ENCODE results near the gene MAP6D1. TPM values are rescaled to one million over a fixed set of nuclear protein-coding genes. Genes with fewer than 3 reads are reported as not detected.

The MAP6D1 gene
- total RNA-seq, 2 experiments from 2014 or later = 0.88 to 1.1 TPM

DNA sequence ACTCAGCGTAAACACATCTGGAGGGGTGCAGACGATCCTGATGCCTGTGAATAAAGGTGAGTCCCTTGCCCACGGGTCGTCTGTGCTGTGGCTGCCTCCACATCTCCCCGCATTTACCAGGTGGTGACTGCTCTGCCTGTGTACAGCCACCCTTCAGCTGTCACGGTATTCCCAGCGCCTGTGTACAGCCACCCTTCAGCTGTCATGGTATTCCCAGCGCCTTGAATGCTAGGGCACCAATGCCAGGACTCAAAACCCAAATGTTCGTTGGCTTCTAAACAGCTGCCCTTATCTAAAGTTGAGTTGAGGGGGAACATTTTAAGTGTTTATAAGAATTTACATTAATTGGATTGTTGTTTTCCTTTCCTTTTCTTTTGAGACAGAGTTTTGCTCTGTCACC, 27.4 kb downstream of the MAP6D1 start:
- Histone ChIP-seq H3K27ac (ENCODE audit: low read depth, low read length, poor library complexity, severe bottlenecking) (no peak overlapping the region), H3K4me3 (ENCODE audit: low read depth, low read length, poor library complexity, severe bottlenecking) (no peak overlapping the region), H3K4me2 (ENCODE audit: low read length) (no peak overlapping the region), H3K36me3 (ENCODE audit: insufficient read depth, low read length) (peaks cover 96% of the 10 kb centered on the region), H3K79me2 (ENCODE audit: insufficient read depth, low read depth, low read length) (no peaks in the 10 kb centered on the region), H4K20me1 (ENCODE audit: insufficient read depth, low read length) (no peaks in the 10 kb centered on the region), H3K9me2 (ENCODE audit: insufficient read depth, low read length) (no peaks in the 10 kb centered on the region), H2AFZ (ENCODE audit: low read length) (no peak overlapping the region), H3K4me1 (ENCODE audit: insufficient read depth, low read length, poor library complexity, severe bottlenecking) (no peaks in the 10 kb centered on the region), H3K9me3 (ENCODE audit: low read length) (no peaks in the 10 kb centered on the region)
- intact Hi-C loops (cut with micrococcal nuclease; ENCODE audit: unreplicated experiment) = no loop called here
- ChIA-PET CTCF (ENCODE audit: unreplicated experiment) (no interaction called here), POLR2A (no interaction called here)
- no TSS peak for BruUV-seq (replicated peaks)
- no peak for DNase-seq (ENCODE audit: low spot score)
- TF ChIP-seq, protein P1, sequence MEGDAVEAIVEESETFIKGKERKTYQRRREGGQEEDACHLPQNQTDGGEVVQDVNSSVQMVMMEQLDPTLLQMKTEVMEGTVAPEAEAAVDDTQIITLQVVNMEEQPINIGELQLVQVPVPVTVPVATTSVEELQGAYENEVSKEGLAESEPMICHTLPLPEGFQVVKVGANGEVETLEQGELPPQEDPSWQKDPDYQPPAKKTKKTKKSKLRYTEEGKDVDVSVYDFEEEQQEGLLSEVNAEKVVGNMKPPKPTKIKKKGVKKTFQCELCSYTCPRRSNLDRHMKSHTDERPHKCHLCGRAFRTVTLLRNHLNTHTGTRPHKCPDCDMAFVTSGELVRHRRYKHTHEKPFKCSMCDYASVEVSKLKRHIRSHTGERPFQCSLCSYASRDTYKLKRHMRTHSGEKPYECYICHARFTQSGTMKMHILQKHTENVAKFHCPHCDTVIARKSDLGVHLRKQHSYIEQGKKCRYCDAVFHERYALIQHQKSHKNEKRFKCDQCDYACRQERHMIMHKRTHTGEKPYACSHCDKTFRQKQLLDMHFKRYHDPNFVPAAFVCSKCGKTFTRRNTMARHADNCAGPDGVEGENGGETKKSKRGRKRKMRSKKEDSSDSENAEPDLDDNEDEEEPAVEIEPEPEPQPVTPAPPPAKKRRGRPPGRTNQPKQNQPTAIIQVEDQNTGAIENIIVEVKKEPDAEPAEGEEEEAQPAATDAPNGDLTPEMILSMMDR (conservative IDR thresholded peaks at IDR 0.05; ENCODE audit: low read length) = no peak
- no peak for TF ChIP-seq EZH2phosphoT487 (IDR thresholded peaks at IDR 0.05; ENCODE audit: borderline replicate concordance, low read depth, low read length)

DNA sequence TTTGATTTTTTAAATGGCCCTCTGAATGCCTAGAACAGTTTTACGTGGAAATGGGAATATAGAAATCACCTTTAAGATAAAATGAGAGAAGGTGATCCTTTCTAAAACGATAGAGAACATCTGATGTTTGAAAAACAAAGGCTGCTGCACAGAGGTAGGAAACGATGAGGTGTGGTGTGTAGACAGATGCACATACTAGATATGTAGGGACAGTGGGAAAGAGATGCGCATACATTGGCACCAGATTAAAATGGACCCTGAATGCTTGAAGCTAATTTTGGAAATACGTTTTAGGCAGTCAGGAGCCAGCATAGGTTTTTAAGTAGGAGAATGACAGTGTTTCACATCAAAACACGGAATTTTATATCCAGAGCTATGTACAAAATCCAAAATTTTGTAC, 29.0 kb downstream of the MAP6D1 start:
- TF ChIP-seq EZH2phosphoT487 (IDR thresholded peaks at IDR 0.05; ENCODE audit: borderline replicate concordance, low read depth, low read length) = no peak
- TF ChIP-seq, protein P1 (conservative IDR thresholded peaks at IDR 0.05; ENCODE audit: low read length) = no peak
- Histone ChIP-seq H3K4me3 (ENCODE audit: low read depth, low read length, poor library complexity, severe bottlenecking) (no peak overlapping the region), H3K36me3 (ENCODE audit: insufficient read depth, low read length) (peaks cover 96% of the 10 kb centered on the region), H3K27ac (ENCODE audit: low read depth, low read length, poor library complexity, severe bottlenecking) (no peak overlapping the region), H3K79me2 (ENCODE audit: insufficient read depth, low read depth, low read length) (no peaks in the 10 kb centered on the region), H3K4me2 (ENCODE audit: low read length) (no peak overlapping the region), H2AFZ (ENCODE audit: low read length) (no peak overlapping the region), H4K20me1 (ENCODE audit: insufficient read depth, low read length) (no peaks in the 10 kb centered on the region), H3K9me3 (ENCODE audit: low read length) (no peaks in the 10 kb centered on the region), H3K9me2 (ENCODE audit: insufficient read depth, low read length) (no peaks in the 10 kb centered on the region), H3K4me1 (ENCODE audit: insufficient read depth, low read length, poor library complexity, severe bottlenecking) (no peaks in the 10 kb centered on the region)
- intact Hi-C loops (cut with micrococcal nuclease; ENCODE audit: unreplicated experiment) = no loop called here
- ChIA-PET CTCF (ENCODE audit: unreplicated experiment) (interaction anchor here (0.8 kb wide), 1 partner anchor 203 kb away, joined by 3 read pairs; no protein-coding TSS in a partner anchor), POLR2A (interaction anchor here (0.6 to 1.0 kb wide), 4 partner anchors 187 to 337 kb away, joined by 3 to 7 read pairs (median 4); no protein-coding TSS in a partner anchor)
- DNase-seq (ENCODE audit: low spot score) = no peak
- no TSS peak for BruUV-seq (replicated peaks)

DNA sequence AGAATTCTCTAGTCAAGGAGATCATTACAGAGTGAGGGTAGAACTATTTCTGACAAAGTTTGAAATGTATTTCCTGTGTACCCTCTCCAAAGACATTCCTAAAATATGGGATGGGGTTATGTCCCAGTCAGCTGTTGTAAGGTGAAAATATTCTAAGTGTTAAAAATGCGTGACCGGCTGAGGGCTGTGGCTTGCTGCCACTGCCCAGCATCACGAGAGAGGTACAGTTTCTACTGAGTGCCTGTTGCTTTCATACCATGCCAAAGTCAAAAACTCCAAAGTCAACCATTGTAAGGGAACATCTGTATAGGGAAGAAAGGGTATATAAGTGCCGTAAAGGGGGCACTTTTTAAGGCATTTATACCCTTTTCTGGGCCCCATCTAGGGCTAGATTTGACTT, 30.9 kb downstream of the MAP6D1 start:
- H3K36me3 ChIP-seq (ENCODE audit: insufficient read depth, low read length) = peaks cover 97% of the 10 kb centered on the region
- intact Hi-C loops (cut with micrococcal nuclease; ENCODE audit: unreplicated experiment) = no loop called here
- H2AFZ ChIP-seq (ENCODE audit: low read length) = no peak overlapping the region
- no peak overlapping the region for H3K27ac ChIP-seq (ENCODE audit: low read depth, low read length, poor library complexity, severe bottlenecking)
- H3K4me2 ChIP-seq (ENCODE audit: low read length) = no peak overlapping the region
- H3K79me2 ChIP-seq (ENCODE audit: insufficient read depth, low read depth, low read length) = no peaks in the 10 kb centered on the region
- no peak overlapping the region for H3K4me3 ChIP-seq (ENCODE audit: low read depth, low read length, poor library complexity, severe bottlenecking)
- TSS peak; percentile 40 for BruUV-seq (replicated peaks)
- DNase-seq (ENCODE audit: low spot score) = no peak
- CTCF ChIA-PET (ENCODE audit: unreplicated experiment) = no interaction called here
- no peaks in the 10 kb centered on the region for H3K4me1 ChIP-seq (ENCODE audit: insufficient read depth, low read length, poor library complexity, severe bottlenecking)
- H4K20me1 ChIP-seq (ENCODE audit: insufficient read depth, low read length) = no peaks in the 10 kb centered on the region
- no peaks in the 10 kb centered on the region for H3K9me2 ChIP-seq (ENCODE audit: insufficient read depth, low read length)
- H3K9me3 ChIP-seq (ENCODE audit: low read length) = no peaks in the 10 kb centered on the region
- TF ChIP-seq, protein P1 (conservative IDR thresholded peaks at IDR 0.05; ENCODE audit: low read length) = no peak
- no peak for TF ChIP-seq EZH2phosphoT487 (IDR thresholded peaks at IDR 0.05; ENCODE audit: borderline replicate concordance, low read depth, low read length)
- POLR2A ChIA-PET = interaction anchor here (0.7 to 1.7 kb wide), 2 partner anchors 21 to 40 kb away, joined by 3 to 10 read pairs; no protein-coding TSS in a partner anchor
